ENCODE data around the gene MOK.

Gene MOK

DNA sequence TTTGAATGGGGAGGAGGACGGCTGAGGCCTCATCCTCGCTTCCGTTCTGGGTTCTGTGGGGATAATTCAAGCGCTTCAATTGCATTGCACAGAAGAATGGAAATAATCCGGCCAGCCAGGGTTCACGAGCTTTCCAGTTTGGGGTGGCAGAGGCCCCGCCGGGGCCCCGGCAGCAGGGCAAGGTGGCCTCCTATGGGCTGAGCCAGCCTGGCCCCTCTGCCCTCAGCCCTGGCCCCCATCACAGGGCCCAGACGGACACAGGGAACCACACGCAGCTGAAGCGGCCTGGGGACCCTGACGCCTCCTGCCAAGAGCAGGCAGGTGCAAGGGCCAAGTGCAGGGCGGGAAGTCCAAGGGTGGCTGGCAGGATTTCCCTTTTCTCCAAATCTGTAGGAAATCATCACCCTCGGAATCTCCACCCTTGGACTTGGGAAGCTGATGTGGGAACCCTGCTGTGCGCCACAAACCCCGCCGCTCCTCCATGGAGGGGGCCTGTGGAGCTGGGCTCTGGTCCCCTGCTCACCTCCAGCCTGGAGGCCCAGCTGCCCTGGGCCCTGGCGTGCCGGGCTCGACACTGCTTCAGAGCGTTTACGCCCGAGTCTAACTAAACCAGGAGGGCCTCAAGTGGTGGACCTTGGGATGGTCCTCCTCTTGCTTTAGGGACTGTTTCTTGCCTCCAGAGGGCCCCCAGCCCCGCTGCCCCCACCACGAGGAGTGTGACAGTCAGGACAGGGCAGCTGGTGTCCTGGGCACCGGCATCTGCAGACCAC is 78.4 kb downstream of the MOK start:
- in situ Hi-C loops (cut with MboI; ENCODE audit: low sequenced_read_pairs): no loop called here

DNA sequence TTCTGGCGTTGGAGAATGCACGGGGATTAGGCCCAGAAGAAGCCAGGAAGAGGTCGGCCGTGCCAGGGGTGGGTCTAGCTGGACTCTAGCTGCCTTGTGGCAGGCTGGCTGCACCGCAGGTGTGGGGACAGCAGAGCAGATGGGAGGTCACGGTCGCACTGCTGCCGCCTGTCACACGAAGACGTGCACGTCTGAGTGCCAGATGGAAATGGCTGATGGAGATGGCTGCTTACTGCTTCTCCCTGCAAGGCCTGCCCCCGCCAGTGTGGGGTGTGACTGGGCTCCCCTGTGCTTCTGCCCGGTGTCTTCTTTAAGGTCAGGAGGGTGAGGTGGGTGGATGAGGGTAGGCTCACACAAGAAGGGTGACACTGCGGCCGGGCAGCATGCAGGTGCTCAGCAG is 79.0 kb downstream of the MOK start:
- in situ Hi-C loops (cut with MboI; ENCODE audit: low sequenced_read_pairs): no loop called here

DNA sequence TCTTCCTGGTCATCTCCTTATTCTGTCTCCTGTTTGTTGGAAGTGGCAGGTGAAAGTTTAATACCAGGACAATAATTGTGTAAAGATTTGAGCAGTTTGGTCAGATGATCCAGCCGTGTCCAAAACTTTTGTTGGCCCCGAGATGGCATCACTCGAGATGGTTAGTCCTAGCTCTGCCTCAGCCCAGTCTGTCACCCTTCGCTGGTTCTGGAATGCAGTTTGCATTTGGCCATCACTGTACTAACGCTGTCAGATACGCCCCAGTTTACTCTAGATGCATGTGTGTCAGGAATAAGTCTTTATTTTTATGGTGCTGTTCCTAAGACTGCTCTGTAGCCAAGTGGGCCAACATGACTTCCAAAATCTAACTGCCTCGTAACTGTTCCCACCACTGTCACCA is 79.6 kb downstream of the MOK start:
- in situ Hi-C loops (cut with MboI; ENCODE audit: low sequenced_read_pairs): no loop called here

GRCh38 chr14:102223682-102224081 is 81.3 kb downstream of the MOK start:
- in situ Hi-C loops (cut with MboI; ENCODE audit: low sequenced_read_pairs): no loop called here

- in situ Hi-C loops (cut with MboI; ENCODE audit: low sequenced_read_pairs): no loop called here
Measured at GRCh38 chr14:102222751-102223150, 82.2 kb downstream of the MOK start.

DNA sequence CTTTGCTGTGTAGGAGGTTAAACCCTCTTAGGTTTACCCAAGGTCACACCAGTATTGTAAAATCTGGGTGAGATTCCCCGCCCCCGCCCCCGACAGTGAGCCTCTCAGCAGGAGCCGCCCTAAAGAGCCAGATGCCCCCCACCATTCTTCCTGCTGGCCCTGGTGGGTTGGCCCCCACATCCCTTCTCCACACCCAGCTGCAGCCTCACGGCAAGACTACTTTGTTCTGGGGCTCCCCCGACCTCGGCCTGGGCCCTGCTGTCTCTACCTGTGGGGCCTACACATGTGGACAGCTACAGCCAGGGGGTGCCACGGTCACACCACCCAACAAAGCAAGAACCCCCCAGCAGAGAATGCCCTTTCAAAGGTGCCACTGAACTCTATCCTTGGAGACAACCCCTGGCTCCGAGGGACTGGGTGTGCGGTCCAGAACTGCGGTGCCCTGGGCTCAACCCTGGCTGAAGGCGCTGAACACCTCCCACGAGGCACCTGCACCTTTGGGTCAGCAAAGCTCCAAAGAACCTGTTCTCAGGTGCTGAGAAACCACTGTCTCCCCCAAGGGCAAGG is 82.9 kb downstream of the MOK start:
- in situ Hi-C loops (cut with MboI; ENCODE audit: low sequenced_read_pairs): no loop called here

DNA sequence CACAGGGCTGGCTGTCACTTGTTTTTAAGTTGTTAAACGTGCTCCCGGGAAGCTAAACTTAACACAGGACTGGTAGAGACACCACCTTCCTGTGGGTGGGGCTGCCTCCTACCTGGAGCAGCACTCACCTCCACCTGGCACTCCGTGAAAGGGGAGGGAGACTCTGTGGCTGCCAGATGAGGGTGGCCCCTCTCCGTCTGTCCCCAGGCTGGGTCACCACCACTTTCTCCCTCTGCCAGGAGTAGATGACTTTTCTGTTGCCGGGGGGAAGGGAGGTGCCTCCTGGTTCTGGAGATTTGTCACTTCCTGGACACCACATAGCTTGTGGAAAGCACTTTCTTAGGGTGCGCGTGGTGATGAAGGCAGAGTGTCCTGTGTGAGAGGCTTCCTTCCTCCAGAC is 83.9 kb downstream of the MOK start:
- in situ Hi-C loops (cut with MboI; ENCODE audit: low sequenced_read_pairs): no loop called here

DNA sequence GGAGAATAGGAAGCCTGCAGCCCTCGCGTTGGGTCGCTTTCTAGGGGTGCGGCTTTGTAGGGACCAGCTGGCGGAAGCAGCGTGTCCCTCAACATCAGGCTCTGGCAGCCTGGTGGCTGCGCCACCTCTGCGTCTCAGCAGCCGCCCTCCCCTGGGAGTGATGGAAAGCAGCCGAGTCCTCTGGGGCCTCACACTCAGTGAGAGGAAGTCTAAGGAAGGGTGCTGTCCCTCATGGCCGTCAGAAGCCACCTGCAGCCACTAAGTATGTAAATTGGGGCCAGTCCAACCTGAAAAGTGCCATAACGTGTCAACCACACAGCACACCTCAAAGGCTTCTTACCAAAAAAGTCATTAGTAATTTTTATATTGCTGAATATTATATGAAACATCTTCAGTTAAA is 84.9 kb downstream of the MOK start:
- in situ Hi-C loops (cut with MboI; ENCODE audit: low sequenced_read_pairs): no loop called here

DNA sequence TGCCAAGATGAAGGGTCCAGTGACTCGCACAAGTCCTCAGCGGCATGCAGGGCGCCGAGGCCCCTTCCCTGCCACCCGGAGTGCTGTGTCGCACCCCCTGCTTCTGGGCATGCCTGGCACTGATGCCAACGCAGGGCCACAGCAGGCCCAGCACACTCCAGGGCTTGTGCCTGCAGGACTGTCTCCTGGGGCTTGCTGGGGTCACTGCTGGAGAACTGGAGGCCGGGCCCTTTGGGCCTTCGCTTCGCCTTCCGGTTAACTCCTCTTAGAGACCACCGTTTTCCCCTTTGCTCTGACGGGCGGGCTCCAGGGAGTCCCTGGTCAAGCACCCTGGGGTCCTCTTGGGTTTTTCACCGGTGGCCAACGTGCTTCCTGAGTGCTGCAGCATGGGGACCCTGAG is 85.6 kb downstream of the MOK start:
- in situ Hi-C loops (cut with MboI; ENCODE audit: low sequenced_read_pairs): no loop called here

- in situ Hi-C loops (cut with MboI; ENCODE audit: low sequenced_read_pairs): no loop called here
Measured at GRCh38 chr14:102218688-102219087, 86.3 kb downstream of the MOK start.

GRCh38 chr14:102217987-102218421 is 87.0 kb downstream of the MOK start:
- in situ Hi-C loops (cut with MboI; ENCODE audit: low sequenced_read_pairs): no loop called here

GRCh38 chr14:102217399-102217798 is 87.6 kb downstream of the MOK start:
- in situ Hi-C loops (cut with MboI; ENCODE audit: low sequenced_read_pairs): no loop called here

- in situ Hi-C loops (cut with MboI; ENCODE audit: low sequenced_read_pairs): no loop called here
Measured at GRCh38 chr14:102215576-102216250, 89.3 kb downstream of the MOK start.

DNA sequence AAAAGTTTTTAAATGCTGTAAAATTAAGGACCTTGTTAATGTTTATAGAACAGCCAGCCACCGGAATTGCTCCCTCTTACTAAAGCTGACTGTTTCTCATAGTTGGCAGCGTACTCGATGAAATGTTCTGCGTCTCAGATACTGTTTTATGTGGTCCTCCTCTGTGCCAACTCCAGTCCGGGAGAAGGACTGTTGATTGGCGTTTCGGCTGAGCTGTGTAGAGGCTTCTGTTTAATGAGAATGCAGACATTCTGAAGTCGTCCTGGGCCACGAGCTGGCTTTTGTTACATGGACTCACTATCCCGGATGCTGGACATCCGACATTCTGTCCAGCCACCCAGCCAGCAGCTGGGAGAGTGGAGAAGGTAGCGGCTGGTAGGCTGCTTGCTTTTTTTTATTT is 89.9 kb downstream of the MOK start:
- in situ Hi-C loops (cut with MboI; ENCODE audit: low sequenced_read_pairs): no loop called here

DNA sequence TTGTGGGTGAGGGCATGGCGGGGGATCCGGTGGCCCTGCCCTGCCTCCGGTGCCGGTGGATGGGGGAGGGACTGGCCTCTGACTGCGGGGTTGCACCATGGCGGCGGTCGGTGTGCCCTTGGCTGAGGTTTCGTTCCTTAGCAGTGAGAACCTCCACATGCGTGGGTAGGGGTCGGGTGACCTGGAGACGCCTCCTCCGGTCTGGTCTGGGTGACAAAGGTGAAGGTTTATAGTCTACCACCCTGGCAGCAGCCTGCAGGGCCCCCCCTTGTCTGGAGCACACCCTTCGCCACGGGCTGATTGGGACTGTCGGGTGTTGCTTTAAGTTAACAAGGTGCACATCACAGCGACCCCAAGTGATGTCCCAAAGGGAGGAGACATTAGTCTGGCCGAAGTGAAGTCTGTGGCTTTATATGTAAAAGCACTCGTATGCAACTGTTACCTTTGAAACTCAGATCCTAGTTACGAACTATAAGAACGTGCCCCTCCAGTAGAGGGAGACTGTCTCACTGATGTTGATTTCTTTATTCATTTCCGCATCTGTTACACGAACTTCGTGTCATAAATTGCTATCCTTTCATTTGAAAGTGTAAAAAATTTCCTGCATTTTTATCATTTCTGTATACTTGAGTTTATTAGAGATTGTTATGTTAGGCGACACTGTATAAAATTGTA is 90.8 kb downstream of the MOK start:
- in situ Hi-C loops (cut with MboI; ENCODE audit: low sequenced_read_pairs): no loop called here

DNA sequence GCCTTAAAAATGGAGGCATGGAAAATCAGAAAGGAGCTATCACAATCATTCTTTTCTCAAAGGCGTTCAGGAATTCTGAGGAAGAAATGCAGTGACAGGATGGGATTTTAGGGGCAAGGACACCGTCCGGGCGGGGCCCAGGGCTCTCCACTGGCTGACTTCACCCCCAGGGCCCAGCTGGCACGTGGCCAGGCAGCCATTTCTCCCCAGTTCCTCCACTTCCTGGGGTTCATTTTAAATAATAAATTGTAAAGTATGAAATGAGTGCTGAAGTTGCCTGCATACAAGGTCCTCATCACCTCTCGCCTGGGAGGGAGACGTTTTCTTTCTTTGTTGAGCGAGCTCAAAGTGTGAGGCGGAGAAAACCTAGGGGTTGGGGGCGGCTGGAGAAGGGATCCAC is 91.5 kb downstream of the MOK start:
- in situ Hi-C loops (cut with MboI; ENCODE audit: low sequenced_read_pairs): no loop called here

GRCh38 chr14:102212845-102213244 is 92.1 kb downstream of the MOK start:
- in situ Hi-C loops (cut with MboI; ENCODE audit: low sequenced_read_pairs): no loop called here

GRCh38 chr14:102212356-102212755 is 92.6 kb downstream of the MOK start:
- in situ Hi-C loops (cut with MboI; ENCODE audit: low sequenced_read_pairs): no loop called here

DNA sequence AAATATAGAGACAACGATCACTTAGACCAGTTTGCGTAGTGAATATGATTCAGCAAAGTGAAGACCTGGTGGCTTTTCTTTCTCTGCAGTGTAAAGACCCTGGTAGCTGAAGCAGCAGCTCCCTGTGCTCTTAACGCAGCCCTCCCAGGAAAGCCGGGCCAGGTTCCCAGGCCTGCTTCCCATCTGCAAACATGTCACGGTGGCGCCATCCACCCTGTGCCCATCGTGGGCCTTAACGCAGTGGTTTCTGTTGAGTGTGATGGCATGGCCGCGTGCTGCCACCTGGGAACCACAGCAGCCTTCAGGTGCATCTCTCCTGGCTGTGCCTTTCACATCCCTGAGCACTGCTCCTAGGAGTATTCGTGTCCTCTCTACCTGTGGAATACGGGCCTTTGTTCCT is 93.7 kb downstream of the MOK start:
- in situ Hi-C loops (cut with MboI; ENCODE audit: low sequenced_read_pairs): no loop called here

GRCh38 chr14:102210421-102211042 is 94.4 kb downstream of the MOK start:
- in situ Hi-C loops (cut with MboI; ENCODE audit: low sequenced_read_pairs): no loop called here

DNA sequence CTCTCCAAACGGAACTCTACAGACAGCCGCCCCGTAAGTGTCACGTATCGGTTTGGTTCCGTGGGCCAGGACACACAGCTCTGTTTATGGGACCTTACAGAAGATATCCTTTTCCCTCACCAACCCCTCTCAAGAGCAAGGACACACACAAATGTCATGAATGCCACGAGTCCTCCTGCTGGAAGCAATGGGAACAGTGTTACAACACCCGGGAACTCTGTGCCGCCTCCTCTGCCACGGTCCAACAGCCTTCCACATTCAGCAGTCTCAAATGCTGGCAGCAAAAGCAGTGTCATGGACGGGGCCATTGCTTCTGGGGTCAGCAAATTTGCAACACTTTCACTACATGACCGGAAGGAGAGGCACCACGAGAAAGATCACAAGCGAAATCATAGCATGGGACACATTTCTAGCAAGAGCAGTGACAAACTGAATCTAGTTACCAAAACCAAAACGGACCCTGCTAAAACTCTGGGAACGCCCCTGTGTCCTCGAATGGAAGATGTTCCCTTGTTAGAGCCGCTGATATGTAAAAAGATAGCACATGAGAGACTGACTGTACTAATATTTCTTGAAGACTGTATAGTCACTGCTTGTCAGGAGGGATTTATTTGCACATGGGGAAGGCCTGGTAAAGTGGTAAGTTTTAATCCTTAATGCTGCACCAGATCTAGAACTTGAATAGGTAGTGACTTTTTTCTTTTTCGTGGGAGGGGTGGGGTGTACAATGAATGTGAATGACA is 95.6 kb downstream of the MOK start:
- in situ Hi-C loops (cut with MboI; ENCODE audit: low sequenced_read_pairs): no loop called here
